GM18499 (cell line): ENCODE measurements around the gene IFNA17.
"Not testable (repeated sequence)": the region's sequence is repeated elsewhere in the genome, so short reads cannot be mapped to it uniquely, and the experiment has no call there.

Experiments used
- ATAC-seq: cut with Tn5 transposase; IDR thresholded peaks from one replicate; pipeline ENCODE4 v1.9.1; 2021; ENCODE audit warnings: moderate number of reproducible peaks; ENCODE audit not compliant: insufficient read depth, unreplicated experiment

The IFNA17 gene

DNA sequence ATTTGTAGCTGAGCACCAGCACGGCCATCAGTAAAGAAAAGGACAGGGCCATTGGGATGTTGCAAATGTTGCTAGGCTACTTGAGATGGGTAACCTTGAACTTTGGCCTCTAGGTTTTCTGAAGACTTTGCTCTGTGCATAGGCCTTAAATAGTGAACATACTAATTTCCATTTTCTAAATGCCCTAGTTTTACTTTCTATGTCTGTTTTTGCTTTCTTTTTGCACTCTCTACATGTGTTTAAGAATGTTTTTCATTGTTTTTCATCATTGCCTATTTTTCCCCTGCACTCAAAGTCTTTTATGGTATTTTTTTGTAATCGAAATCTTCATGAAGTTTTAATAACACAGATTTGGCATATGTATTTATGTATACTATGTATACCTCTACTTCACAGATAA lies at the start of gene IFNA17:
Gene IFNA17, minus strand, starts transcription at position 101 of the 400 bp plus-strand sequence. Its CDS starts 49 bp downstream, at position 52.
- no peak for ATAC-seq

DNA sequence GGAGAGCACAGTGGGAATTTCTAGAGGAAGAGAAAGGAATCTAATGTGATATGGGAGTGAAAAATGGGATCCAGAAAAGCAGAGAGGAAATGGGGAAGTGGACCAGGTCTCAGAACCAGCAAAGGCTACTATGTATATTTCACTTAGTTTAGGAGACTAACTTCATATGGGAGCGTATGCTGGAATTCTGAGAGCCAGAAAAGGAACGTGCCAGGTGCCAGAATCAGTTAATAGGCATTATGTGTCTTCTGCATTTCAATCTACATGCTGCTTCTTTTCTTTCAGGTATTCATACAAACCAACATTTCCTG lies 40.3 kb upstream of the IFNA17 start:
- ATAC-seq, result no peak

DNA sequence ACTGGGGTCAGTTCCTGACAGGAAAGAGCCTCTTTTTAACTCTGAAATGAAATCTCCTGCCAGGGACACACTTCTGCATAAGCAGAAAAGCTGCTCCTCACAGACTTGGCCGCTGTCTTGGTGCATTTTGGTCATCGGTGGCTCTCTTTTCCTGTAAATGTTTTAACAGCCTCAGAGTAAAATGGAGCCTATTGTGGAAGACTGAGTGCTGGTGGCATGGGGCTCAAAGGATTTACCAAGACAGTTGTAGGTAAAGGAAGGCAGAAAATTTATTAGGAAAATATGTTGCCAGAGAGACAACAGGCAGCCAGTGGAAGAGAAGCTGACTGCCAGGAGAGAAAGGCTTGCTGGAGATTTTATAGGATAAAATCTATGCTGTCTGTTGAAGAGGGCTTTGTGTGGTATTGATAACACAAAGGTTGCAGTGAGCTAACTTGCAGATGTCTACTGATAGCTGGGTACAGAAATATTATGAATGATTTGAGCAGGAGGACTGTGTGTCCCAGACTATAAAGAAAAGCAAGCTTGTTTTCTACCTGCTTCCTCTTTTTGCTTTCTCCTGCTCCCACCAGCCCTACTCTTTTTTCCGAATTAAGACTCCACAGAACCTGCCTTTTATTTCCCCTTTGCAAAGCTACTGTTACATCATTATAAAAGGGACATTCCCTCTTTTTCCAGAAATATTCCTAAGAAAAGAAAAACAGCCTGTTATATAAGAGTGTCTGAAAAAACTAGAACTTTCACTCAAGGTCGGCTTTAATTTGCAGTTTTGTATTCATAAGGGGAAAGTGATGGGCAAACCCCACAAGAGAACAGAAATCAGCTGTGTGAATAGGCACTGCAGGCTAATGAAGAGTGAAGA lies 39.7 kb upstream of the IFNA17 start:
- ATAC-seq, result no peak

- ATAC-seq, result no peak
Measured at GRCh38 chr9:21266733-21267484, 38.9 kb upstream of the IFNA17 start.

DNA sequence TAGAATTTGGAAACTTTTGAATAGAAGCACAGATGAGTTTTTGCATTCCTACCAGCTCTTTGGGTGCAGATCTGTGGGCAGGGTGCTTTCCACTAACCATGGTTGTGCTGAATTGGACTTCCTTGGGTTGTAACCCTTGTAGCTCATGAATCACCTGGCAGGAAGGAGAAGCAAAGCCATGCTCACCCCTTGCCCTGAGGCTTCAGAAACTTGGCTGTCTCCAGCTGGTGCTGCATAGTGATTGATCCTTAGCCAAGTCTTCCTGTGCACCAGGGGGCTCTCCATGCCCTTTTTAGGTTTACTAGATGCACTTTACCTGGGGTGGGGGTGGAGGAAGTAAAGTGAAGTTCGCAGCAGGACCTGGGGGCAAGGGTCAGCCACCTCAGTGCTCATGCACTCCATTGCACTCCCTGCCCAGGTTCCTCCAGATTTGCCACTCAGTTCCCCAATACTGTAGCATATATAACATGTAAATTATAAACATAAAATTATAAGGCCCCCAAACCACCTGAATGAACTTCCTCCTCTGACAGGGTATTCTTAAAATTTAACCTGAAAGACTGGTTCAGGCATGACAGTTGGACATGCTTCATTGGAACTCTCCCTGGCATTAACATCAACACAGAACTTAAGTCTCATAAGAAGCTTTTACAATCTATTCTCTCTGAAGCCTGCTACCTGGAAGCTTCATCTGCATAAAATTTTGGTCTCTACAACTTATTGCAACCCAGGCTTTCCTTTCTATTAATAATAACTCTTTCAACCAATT lies 37.6 kb upstream of the IFNA17 start:
- ATAC-seq, result no peak

GRCh38 chr9:21255538-21256212 lies 27.7 kb upstream of the IFNA17 start:
- ATAC-seq, result no peak

DNA sequence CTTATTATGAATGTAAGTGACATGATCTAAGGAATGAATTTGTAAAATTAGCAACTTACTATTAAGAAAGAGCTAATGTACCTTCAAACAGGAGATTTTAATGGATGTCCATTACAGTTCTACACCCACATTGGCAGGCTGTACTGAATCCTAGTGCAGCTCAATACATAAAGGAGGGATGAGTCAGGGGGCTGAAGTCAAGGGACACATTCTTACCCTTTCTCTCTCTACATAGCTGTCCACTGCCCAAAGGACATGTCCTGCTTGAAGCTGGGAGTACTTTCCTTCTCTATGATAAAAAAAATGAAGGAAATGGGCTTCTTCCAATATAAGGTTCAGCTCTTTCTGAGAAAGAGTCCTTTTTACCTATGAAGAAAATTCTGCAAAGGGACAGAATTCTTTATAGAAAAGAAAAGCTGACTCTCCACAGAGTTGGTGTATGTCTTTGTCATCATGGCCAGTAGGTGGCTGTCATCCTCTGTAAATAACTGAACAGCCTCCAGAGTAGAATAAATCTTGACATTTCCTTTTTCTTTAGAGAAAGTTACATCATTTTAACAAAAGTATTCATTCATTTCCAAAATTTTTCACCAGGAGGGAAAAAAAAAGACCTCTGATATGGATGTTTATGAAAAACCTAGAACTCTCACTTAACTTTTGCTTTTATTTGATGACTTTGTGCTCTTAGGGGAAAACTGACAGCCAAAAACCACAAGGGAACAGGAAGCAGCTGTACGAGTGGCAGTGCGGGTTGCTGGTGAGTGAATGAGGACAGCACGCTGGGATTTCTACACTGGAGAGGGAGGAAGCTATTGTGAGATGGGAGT lies 24.9 kb upstream of the IFNA17 start:
- no peak for ATAC-seq

GRCh38 chr9:21251638-21252037 lies 23.6 kb upstream of the IFNA17 start:
- ATAC-seq, result no peak

DNA sequence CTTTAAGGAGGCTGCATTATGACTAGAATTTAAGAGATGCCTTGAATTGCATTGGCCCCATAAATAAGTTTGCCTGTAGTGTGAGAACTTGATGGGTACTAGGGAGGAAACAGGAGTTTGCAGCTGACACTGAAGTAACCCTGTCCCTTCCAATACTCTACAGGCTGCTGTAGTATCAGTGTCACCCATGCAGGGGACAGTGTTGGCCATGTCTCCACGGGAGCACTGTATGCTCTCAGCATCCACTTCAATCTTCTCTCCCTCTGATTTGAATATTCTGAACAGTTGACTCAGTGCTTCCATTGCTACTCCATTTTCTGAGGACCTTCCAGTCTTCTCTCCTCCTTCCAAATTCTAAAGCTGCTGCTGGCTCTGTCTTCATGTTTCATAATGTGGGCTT lies 23.2 kb upstream of the IFNA17 start:
- no peak for ATAC-seq

DNA sequence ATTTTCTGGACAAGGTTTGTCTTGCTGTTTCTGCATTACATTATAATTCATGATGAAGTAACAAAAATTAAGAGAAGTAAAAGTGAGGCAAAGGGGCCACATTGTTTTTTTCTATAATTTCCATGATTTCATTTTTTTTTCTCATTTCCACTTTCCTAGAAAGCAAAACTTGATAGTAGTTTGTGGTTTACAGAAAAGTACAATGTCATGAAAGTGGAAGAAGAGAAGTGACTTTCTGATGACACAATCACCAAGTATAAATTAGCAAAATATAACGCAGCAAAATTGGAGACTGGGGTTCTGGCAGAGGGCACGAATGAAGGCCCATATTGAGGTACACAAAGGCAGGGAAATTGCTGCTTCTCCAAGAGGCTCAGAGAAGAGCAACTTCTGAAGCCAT lies 16.8 kb upstream of the IFNA17 start:
- peak; percentile 62 for ATAC-seq

GRCh38 chr9:21239911-21240310 lies 11.9 kb upstream of the IFNA17 start, which contains the start of gene IFNA14:
TSS of gene IFNA14 (minus strand) at chr9:21240005. CDS start at chr9:21239935, 70 bp downstream.
- ATAC-seq, result no peak

DNA sequence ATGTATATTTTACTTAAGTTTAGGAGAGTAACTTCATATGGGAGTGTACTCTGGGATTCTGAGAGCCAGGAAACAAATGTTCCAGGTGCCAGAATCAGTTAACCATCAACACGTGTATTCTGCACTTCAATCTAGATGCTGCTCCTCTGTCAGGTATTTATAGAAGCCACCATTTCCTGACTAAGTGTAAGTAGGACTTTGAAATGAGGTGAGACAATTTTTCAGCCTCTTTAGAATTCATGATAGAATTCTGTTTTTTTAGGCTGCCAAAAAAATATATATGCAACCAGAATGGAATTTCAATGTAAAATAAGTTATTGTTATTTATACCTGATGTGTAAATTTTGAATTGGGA lies 8.3 kb upstream of the IFNA17 start:
- not testable (repeated sequence) for ATAC-seq

DNA sequence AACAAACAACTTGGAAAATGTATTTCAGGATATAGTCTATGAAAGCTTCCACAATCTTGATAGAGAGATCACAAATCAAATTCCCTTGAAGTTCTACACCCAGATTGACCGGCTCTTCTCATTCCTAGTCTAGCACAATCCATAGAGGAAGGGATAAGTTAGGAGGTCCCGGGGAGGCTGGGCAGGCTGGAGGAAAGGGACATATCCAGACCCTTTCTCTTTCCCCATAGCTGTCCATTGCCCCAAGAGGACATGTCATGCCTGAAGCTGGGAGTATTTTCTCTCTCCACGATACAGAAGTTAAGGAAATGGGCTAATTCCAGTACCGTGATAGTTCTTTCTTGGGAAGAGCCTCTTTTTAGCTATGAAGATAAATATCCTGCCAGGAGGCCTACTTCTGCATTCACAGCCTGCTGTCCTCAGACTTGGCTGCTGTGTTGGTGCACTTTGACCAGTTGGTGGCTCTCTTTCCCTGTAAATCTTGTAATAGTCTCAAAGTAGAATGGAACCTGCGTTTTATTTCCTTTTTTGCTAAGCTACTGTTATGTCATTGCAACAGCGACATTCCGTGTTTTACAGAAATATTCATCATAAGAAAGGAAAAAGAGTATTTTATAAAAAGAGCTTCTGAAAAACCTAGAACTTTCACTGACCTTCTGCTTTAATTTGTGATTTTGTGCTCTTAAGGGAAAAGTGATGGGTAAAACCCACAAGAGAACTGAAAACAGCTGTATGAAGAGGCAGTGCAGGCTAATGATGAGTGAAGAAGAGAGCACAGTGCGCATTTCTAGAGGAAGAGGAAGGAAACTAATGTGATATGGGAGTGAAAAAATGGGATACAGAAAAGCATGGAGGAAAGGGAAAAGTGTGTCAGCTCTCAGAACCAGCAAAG lies 7.7 kb upstream of the IFNA17 start:
- peak; percentile 74 for ATAC-seq

GRCh38 chr9:21234153-21234687 lies 6.2 kb upstream of the IFNA17 start:
- ATAC-seq, result no peak

GRCh38 chr9:21233258-21233657 lies 5.2 kb upstream of the IFNA17 start:
- ATAC-seq, result no peak

DNA sequence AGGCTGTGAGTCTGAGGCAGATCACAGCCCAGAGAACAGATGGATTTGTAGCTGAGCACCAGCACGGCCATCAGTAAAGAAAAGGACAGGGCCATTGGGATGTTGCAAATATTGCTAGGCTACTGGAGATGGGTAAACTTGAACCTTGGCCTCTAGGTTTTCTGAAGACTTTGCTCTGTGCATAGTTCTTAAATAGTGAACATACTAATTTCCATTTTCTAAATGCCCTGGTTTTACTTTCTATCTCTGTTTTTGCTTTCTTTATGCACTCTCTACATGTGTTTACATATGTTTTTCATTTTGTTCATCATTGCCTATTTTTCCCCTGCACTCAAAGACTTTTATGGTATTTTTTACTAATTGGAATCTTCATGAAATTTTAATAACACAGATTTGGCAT lies 10.8 kb downstream of the IFNA17 start, which contains the start of gene IFNA16:
Gene IFNA16, minus strand, starts transcription at position 101 of the 400 bp plus-strand sequence. Its CDS starts 6 bp downstream, at position 95.
- ATAC-seq, result not testable (repeated sequence)

- not testable (repeated sequence) for ATAC-seq
Measured at GRCh38 chr9:21213411-21214326, 14.4 kb downstream of the IFNA17 start.
